Right cardiac atrium (tissue), 5 donors: ENCODE data around the gene ZDBF2. TPM values are rescaled to one million over a fixed set of nuclear protein-coding genes. Genes with fewer than 3 reads are reported as not detected.
A peak's percentile ranks its signal among the peaks of the same experiment; 100 is the strongest.
"Not testable (repeated sequence)": the region's sequence is repeated elsewhere in the genome, so short reads cannot be mapped to it uniquely, and the experiment has no call there.

Source experiments
- ATAC-seq, 2 donors: fragments of 200-7000 bp; cut with Tn5 transposase; one replicate each; pipeline versions ENCODE4 v1.8.0 to v1.9.1; 2020; ENCODE audit warnings: moderate library complexity in 2 of 2, mild to moderate bottlenecking in 1 of 2
- DNase-seq, 3 donors: peaks; one replicate each; pipeline ENCODE4 v3.0.0-alpha.2; 2020
- H3K27ac ChIP-seq: one replicate; pipeline ENCODE4 v1.5.1; 2013; ENCODE audit warnings: mild to moderate bottlenecking, low read length, control low read depth, moderate library complexity
- H3K27me3 ChIP-seq: one replicate; pipeline ENCODE4 v1.6.1; 2013; ENCODE audit not compliant: control insufficient read depth, insufficient read depth
- H3K4me1 ChIP-seq: one replicate; pipeline ENCODE4 v1.6.1; 2013; ENCODE audit warnings: low read length; ENCODE audit not compliant: control insufficient read depth, insufficient read depth
- H3K4me3 ChIP-seq: one replicate; pipeline ENCODE4 v1.5.1; 2013; ENCODE audit warnings: low read length, control low read depth
- H3K9me3 ChIP-seq: one replicate; pipeline ENCODE4 v1.6.1; 2013; ENCODE audit warnings: low read length; ENCODE audit not compliant: control insufficient read depth
- WGBS: extraction: QIAGEN DNeasy Blood & Tissue Kit; methylation state at CpG from one replicate; pipeline ENCODE4 v1.1.7; 2013; 5-methylcytosine and 5-hydroxymethylcytosine counted together
- intact Hi-C, 4 donors: fragments of 100-400 bp; cut with DNase I; formaldehyde crosslinking; loops; one replicate each; pipeline versions ENCODE4 v1.11.0 to v1.14.0; 2022 to 2023
- polyA plus RNA-seq: library from polyadenylated mRNA; stranded (reverse); fragments of 200-250 nt; gene quantifications from one replicate; pipeline ENCODE4 v1.2.3, GENCODE V29; 2013
- total RNA-seq, 4 donors: library from RNA; stranded (reverse); fragmentation: NEBNext Ultra II Directional; extraction: Animal tissue kit (Norgen Biotek cat#: 25700); gene quantifications; one replicate each; pipeline ENCODE4 v1.2.1, GENCODE V29; 2021
- donor health status: healthy with polysubstance abuse.
- donor health status: DM: no; HTN: yes; CAD: no.
- donor health status: DM: no; HTN: no; CAD: no.
- donor health status: DM: no; HTN: yes; CAD: no; lungs with severe emphysema.
- donor health status: DM: yes; HTN: yes; CAD: no.

Gene ZDBF2
- total and polyA plus RNA-seq, 5 donors: 1.9 to 16.2 (median 11.2) TPM

- Histone ChIP-seq H3K9me3 (no peaks in the 10 kb centered on the region), H3K27me3 (no peaks in the 10 kb centered on the region), H3K4me1 (no peaks in the 10 kb centered on the region), H3K4me3 (no peak overlapping the region), H3K27ac (no peak overlapping the region)
- no peak for ATAC-seq
- intact Hi-C loops: no loop called here
- DNase-seq: no peak
- 87% methylated on average over 8 of the region's 8 CpGs for WGBS
Measured at GRCh38 chr2:206282746-206283145, 8.3 kb downstream of the ZDBF2 start.

GRCh38 chr2:206287197-206287596 lies 12.7 kb downstream of the ZDBF2 start:
- H3K4me3 ChIP-seq: no peak overlapping the region
- no peaks in the 10 kb centered on the region for H3K9me3 ChIP-seq

GRCh38 chr2:206289391-206289790 lies 14.9 kb downstream of the ZDBF2 start:
- intact Hi-C loops: no loop called here
- no peak overlapping the region for H3K4me3 ChIP-seq
- no peaks in the 10 kb centered on the region for H3K27me3 ChIP-seq
- H3K4me1 ChIP-seq: no peaks in the 10 kb centered on the region
- DNase-seq (no peak), ATAC-seq (no peak)
- H3K9me3 ChIP-seq: no peaks in the 10 kb centered on the region
- WGBS: 83% methylated on average over 4 of the region's 4 CpGs
- no peak overlapping the region for H3K27ac ChIP-seq

More at GRCh38 chr2:206287197-206287596, 12.7 kb downstream of the ZDBF2 start:
- H3K27me3 ChIP-seq: no peaks in the 10 kb centered on the region
- H3K4me1 ChIP-seq: no peaks in the 10 kb centered on the region
- no peak for DNase-seq
- 93% methylated on average over 2 of the region's 2 CpGs for WGBS
- intact Hi-C loops: no loop called here
- no peak overlapping the region for H3K27ac ChIP-seq
- no peak for ATAC-seq

GRCh38 chr2:206296128-206296527 lies 21.7 kb downstream of the ZDBF2 start:
- no peaks in the 10 kb centered on the region for H3K4me1 ChIP-seq
- intact Hi-C loops: no loop called here
- H3K27ac ChIP-seq: no peak overlapping the region
- no peak overlapping the region for H3K4me3 ChIP-seq
- no peaks in the 10 kb centered on the region for H3K27me3 ChIP-seq
- no peak for DNase-seq
- no peaks in the 10 kb centered on the region for H3K9me3 ChIP-seq
- ATAC-seq: no peak
- 79% methylated on average over 3 of the region's 3 CpGs for WGBS

GRCh38 chr2:206299608-206300007 lies 25.1 kb downstream of the ZDBF2 start:
- WGBS: 92% methylated on average over 10 of the region's 10 CpGs

GRCh38 chr2:206305523-206306245 lies 31.2 kb downstream of the ZDBF2 start:
- no peak for ATAC-seq
- Histone ChIP-seq H3K9me3 (no peaks in the 10 kb centered on the region), H3K27me3 (no peaks in the 10 kb centered on the region), H3K4me1 (no peaks in the 10 kb centered on the region), H3K27ac (no peak overlapping the region), H3K4me3 (no peak overlapping the region)
- 76% methylated on average over 3 of the region's 3 CpGs for WGBS
- intact Hi-C loops: no loop called here
- DNase-seq: no peak

More at GRCh38 chr2:206299608-206300007, 25.1 kb downstream of the ZDBF2 start:
- H3K27me3 ChIP-seq, ATAC-seq, DNase-seq, H3K4me3 ChIP-seq, intact Hi-C loops, H3K27ac ChIP-seq, H3K9me3 ChIP-seq, H3K4me1 ChIP-seq: not testable (repeated sequence)

- ATAC-seq (no peak), DNase-seq (no peak)
- H3K27ac ChIP-seq: no peak overlapping the region
- H3K27me3 ChIP-seq: no peaks in the 10 kb centered on the region
- WGBS: 79% methylated on average over 9 of the region's 9 CpGs
- H3K9me3 ChIP-seq: no peaks in the 10 kb centered on the region
- no peak overlapping the region for H3K4me3 ChIP-seq
- intact Hi-C loops: no loop called here
- H3K4me1 ChIP-seq: no peaks in the 10 kb centered on the region
Measured at GRCh38 chr2:206311026-206311425, 36.6 kb downstream of the ZDBF2 start.

GRCh38 chr2:206316141-206316540 lies 41.7 kb downstream of the ZDBF2 start:
- WGBS: 94% methylated on average over 1 of the region's 1 CpG
- H3K27me3 ChIP-seq: no peaks in the 10 kb centered on the region
- H3K9me3 ChIP-seq: peaks cover 2% of the 10 kb centered on the region
- no peaks in the 10 kb centered on the region for H3K4me1 ChIP-seq
- H3K27ac ChIP-seq: no peak overlapping the region
- no peak for ATAC-seq
- intact Hi-C loops: no loop called here
- no peak overlapping the region for H3K4me3 ChIP-seq
- DNase-seq: no peak

GRCh38 chr2:206323033-206323432 lies 48.6 kb downstream of the ZDBF2 start:
- no peaks in the 10 kb centered on the region for H3K4me1 ChIP-seq
- 85% methylated on average over 3 of the region's 3 CpGs for WGBS
- no peaks in the 10 kb centered on the region for H3K27me3 ChIP-seq
- peaks cover 2% of the 10 kb centered on the region for H3K9me3 ChIP-seq
- ATAC-seq: no peak
- no peak overlapping the region for H3K27ac ChIP-seq
- no peak for DNase-seq
- no peak overlapping the region for H3K4me3 ChIP-seq
- intact Hi-C loops: no loop called here

- ATAC-seq (no peak), DNase-seq (no peak)
- no peak overlapping the region for H3K27ac ChIP-seq
- no peaks in the 10 kb centered on the region for H3K4me1 ChIP-seq
- no peak overlapping the region for H3K4me3 ChIP-seq
- intact Hi-C loops: no loop called here
- WGBS: 86% methylated on average over 4 of the region's 4 CpGs
- no peaks in the 10 kb centered on the region for H3K27me3 ChIP-seq
- peaks cover 2% of the 10 kb centered on the region for H3K9me3 ChIP-seq
Measured at GRCh38 chr2:206323486-206323885, 49.0 kb downstream of the ZDBF2 start.

GRCh38 chr2:206324869-206325268 lies 50.4 kb downstream of the ZDBF2 start:
- no peaks in the 10 kb centered on the region for H3K9me3 ChIP-seq
- WGBS: 59% methylated on average over 6 of the region's 6 CpGs
- intact Hi-C loops: no loop called here
- H3K4me3 ChIP-seq: no peak overlapping the region
- DNase-seq: peak in 1 of 3 donors; percentile 57
- no peak overlapping the region for H3K27ac ChIP-seq
- H3K27me3 ChIP-seq: no peaks in the 10 kb centered on the region
- ATAC-seq: no peak
- H3K4me1 ChIP-seq: peaks cover 2% of the 10 kb centered on the region

- ATAC-seq: no peak
- Histone ChIP-seq H3K27ac (no peak overlapping the region), H3K4me1 (peaks cover 2% of the 10 kb centered on the region), H3K9me3 (no peaks in the 10 kb centered on the region), H3K4me3 (no peak overlapping the region), H3K27me3 (no peaks in the 10 kb centered on the region)
- no peak for DNase-seq
- intact Hi-C loops: no loop called here
- WGBS: 43% methylated on average over 1 of the region's 1 CpG
Measured at GRCh38 chr2:206328974-206329373, 54.5 kb downstream of the ZDBF2 start.
